Measurements from ENCODE around the gene MCTP2. TPM values are rescaled to one million over a fixed set of nuclear protein-coding genes. Genes with fewer than 3 reads are reported as not detected.

The MCTP2 gene
- total and polyA plus RNA-seq, 9 of the 15 experiments (the other 6 are each of a cell fraction or from before 2014, with no cell fraction given) = 0.07 TPM; not detected in 8

DNA sequence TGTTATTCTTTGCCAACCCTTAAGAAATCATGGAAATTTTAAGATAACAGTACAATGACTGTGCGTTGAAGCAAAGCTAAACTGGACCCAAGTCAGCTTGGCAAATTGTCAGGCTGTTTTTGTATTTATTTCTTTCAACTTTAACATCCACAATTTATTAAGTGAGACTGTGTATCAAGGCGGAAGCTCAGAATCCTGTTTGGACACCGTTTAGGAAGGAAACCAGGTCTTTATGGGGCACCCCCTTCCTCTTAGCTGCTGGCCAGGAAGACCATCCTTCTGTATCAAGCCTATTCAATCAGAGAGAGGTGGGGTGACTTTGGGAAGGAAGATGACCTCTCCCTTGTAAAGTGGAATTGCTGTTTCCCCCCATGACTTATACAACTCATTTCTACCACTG is 166.0 kb downstream of the MCTP2 start:
- Histone ChIP-seq H3K4me1 (replicated peaks in 1 of 2; ENCODE audit: control insufficient read depth in 2 of 2, insufficient read depth in 2 of 2, low read length in 2 of 2) (no peaks in the 10 kb centered on the region), H3K27me3 (ENCODE audit: control insufficient read depth in 2 of 2, insufficient read depth in 2 of 2, low read length in 2 of 2) (no peaks in the 10 kb centered on the region), H3K4me3 (no peak overlapping the region), H3K27ac (ENCODE audit: extremely low read depth, low read depth, low read length) (no peak overlapping the region), H3K36me3 (ENCODE audit: control insufficient read depth, insufficient read depth, low read length) (no peaks in the 10 kb centered on the region), H4K20me1 (replicated peaks; ENCODE audit: control insufficient read depth, insufficient read depth, low read length) (no peaks in the 10 kb centered on the region), H2AFZ (ENCODE audit: low read depth, low read length) (no peak overlapping the region), H3K9me1 (ENCODE audit: control insufficient read depth, insufficient read depth, low read length) (no peaks in the 10 kb centered on the region), H3K9me3 (replicated peaks; ENCODE audit: control insufficient read depth, insufficient read depth, low read depth, low read length) (no peaks in the 10 kb centered on the region), H3K4me2 (ENCODE audit: insufficient read depth, low read length) (no peak overlapping the region), H3K79me2 (ENCODE audit: control insufficient read depth, insufficient read depth, low read length) (no peaks in the 10 kb centered on the region), H3K9ac (ENCODE audit: insufficient read depth in 1 of 2, low read depth in 2 of 2, low read length in 2 of 2) (no peak overlapping the region)
- no TSS peak for BruUV-seq (replicated peaks)
- in situ Hi-C loops (cut with MboI) = no loop called here
- ATAC-seq = no peak
- no peak for DNase-seq (ENCODE audit: extremely low read depth in 1 of 4, low spot score in 3 of 4)
- intact Hi-C loops (cut with micrococcal nuclease) = no loop called here
- ChIA-PET POLR2A (no interaction called here), CTCF (ENCODE audit: low intra/inter-chr PET ratio) (no interaction called here)
- WGBS (ENCODE audit: insufficient coverage, low coverage, missing lambda C conversion rate) = 3% methylated on average over 3 of the region's 3 CpGs
- no peak for FAIRE-seq
- TF ChIP-seq NEUROD1 (IDR thresholded peaks at IDR 0.05; ENCODE audit: borderline replicate concordance, low read depth, low read length, partially characterized antibody) (no peak), SRSF1 (IDR thresholded peaks at IDR 0.05; ENCODE audit: low read depth, low read length) (no peak), CAMTA2 (CRISPR knock-in tag; conservative IDR thresholded peaks at IDR 0.05) (no peak), ZZZ3 (IDR thresholded peaks at IDR 0.05) (no peak), LARP7 (IDR thresholded peaks at IDR 0.05) (no peak), SMARCE1 (IDR thresholded peaks at IDR 0.05) (no peak), LEF1 (IDR thresholded peaks at IDR 0.05) (no peak), DACH1 (IDR thresholded peaks at IDR 0.05; ENCODE audit: partially characterized antibody) (no peak), ATF2 (CRISPR knock-in tag; IDR thresholded peaks at IDR 0.05) (no peak), ZBTB7A (IDR thresholded peaks at IDR 0.05; ENCODE audit: borderline replicate concordance, control insufficient read depth, low read depth, low read length) (no peak), ZBTB40 (IDR thresholded peaks at IDR 0.05) (no peak), ZBTB40 (CRISPR knock-in tag; IDR thresholded peaks at IDR 0.05) (no peak)

Data from K562 (cell line).